SK-N-SH treated with all-trans-retinoic acid at 6 μM for 48 hours (cell line): ENCODE results near the gene GJC2.

Source experiments
- ARNTL ChIP-seq: fragments of 450-650 bp; formaldehyde crosslinking; IDR thresholded peaks from 2 replicates; pipeline ENCODE4 v1.5.0; 2020; ENCODE audit warnings: low read depth, mild to moderate bottlenecking, moderate library complexity, borderline replicate concordance
- ESRRG ChIP-seq: fragments of 250-450 bp; sonication (Bioruptor Pico); IDR thresholded peaks from 2 replicates; pipeline ENCODE4 v1.6.1; 2021; ENCODE audit warnings: mild to moderate bottlenecking
- ISL1 ChIP-seq: fragments of 250-450 bp; sonication (Bioruptor Pico); IDR thresholded peaks from 2 replicates; pipeline ENCODE4 v2.1.2; 2022; ENCODE audit warnings: mild to moderate bottlenecking, moderate library complexity
- POU6F1 ChIP-seq: fragments of 250-450 bp; sonication (Bioruptor Pico); IDR thresholded peaks from 2 replicates; pipeline ENCODE4 v1.8.0; 2021; ENCODE audit warnings: low read depth, mild to moderate bottlenecking, moderate library complexity, borderline replicate concordance
- PPARA ChIP-seq: fragments of 250-450 bp; sonication (Bioruptor Pico); IDR thresholded peaks from 2 replicates; pipeline ENCODE4 v1.5.0; 2020; ENCODE audit warnings: mild to moderate bottlenecking, borderline replicate concordance
- ZFP3 ChIP-seq: fragments of 250-450 bp; sonication (Bioruptor Pico); IDR thresholded peaks from 2 replicates; pipeline ENCODE4 v1.5.0; 2020; ENCODE audit warnings: mild to moderate bottlenecking, moderate library complexity
- TF ChIP-seq, protein P1 (sequence below): fragments of 250-450 bp; sonication (Bioruptor Pico); IDR thresholded peaks from 2 replicates; pipeline ENCODE4 v1.8.0; 2020; ENCODE audit warnings: mild to moderate bottlenecking, moderate library complexity, borderline replicate concordance

- TF ChIP-seq ESRRG (CRISPR knock-in tag) (no peak), ARNTL (CRISPR knock-in tag) (no peak), PPARA (CRISPR knock-in tag) (no peak), ZFP3 (CRISPR knock-in tag) (no peak), POU6F1 (CRISPR knock-in tag) (no peak), ISL1 (CRISPR knock-in tag) (no peak)
- TF ChIP-seq, protein P1, sequence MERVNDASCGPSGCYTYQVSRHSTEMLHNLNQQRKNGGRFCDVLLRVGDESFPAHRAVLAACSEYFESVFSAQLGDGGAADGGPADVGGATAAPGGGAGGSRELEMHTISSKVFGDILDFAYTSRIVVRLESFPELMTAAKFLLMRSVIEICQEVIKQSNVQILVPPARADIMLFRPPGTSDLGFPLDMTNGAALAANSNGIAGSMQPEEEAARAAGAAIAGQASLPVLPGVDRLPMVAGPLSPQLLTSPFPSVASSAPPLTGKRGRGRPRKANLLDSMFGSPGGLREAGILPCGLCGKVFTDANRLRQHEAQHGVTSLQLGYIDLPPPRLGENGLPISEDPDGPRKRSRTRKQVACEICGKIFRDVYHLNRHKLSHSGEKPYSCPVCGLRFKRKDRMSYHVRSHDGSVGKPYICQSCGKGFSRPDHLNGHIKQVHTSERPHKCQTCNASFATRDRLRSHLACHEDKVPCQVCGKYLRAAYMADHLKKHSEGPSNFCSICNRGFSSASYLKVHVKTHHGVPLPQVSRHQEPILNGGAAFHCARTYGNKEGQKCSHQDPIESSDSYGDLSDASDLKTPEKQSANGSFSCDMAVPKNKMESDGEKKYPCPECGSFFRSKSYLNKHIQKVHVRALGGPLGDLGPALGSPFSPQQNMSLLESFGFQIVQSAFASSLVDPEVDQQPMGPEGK (CRISPR knock-in tag) = no peak
These were observed 12.1 kb downstream of the GJC2 start for GRCh38 chr1:228161866-228162265.
